GM23338 (cell line): ENCODE results near the gene SMARCE1. TPM values are rescaled to one million over a fixed set of nuclear protein-coding genes. Genes with fewer than 3 reads are reported as not detected.

Experiments
- ATAC-seq: fragments of 200-7000 bp; cut with Tn5 transposase; 3 replicates; pipeline ENCODE4 v1.9.1; 2020
- DNase-seq: peaks from one replicate; pipeline ENCODE4 v3.0.0-alpha.2; 2015; ENCODE audit warnings: low spot score
- H2AFZ ChIP-seq: fragments of 200-600 bp; sonication (generic); 2 replicates; pipeline ENCODE4 v1.8.0; 2016; ENCODE audit warnings: antibody characterized with exemption, mild to moderate bottlenecking, moderate library complexity
- H3F3A ChIP-seq: fragments of 200-600 bp; sonication (generic); replicated peaks from 2 replicates; pipeline ENCODE4 v1.8.0; 2017; ENCODE audit warnings: antibody characterized with exemption, mixed run types, low read depth
- H3K27ac ChIP-seq: fragments of 200-600 bp; sonication (generic); 2 replicates; pipeline ENCODE4 v1.6.1; 2016; ENCODE audit warnings: low read depth
- H3K27me3 ChIP-seq: fragments of 200-600 bp; sonication (generic); 2 replicates; pipeline ENCODE4 v1.8.0; 2016; ENCODE audit warnings: mild to moderate bottlenecking, mixed run types, moderate library complexity; ENCODE audit not compliant: insufficient read depth
- H3K36me3 ChIP-seq: fragments of 200-600 bp; sonication (generic); 2 replicates; pipeline ENCODE4 v1.8.0; 2016; ENCODE audit warnings: mild to moderate bottlenecking; ENCODE audit not compliant: insufficient read depth
- H3K4me1 ChIP-seq: fragments of 200-600 bp; sonication (generic); 2 replicates; pipeline ENCODE4 v1.8.0; 2016; ENCODE audit warnings: mild to moderate bottlenecking, moderate library complexity; ENCODE audit not compliant: insufficient read depth
- H3K4me2 ChIP-seq: fragments of 200-600 bp; sonication (generic); 2 replicates; pipeline ENCODE4 v1.7.1; 2017; ENCODE audit warnings: mixed run types
- H3K4me3 ChIP-seq: fragments of 200-600 bp; sonication (generic); 2 replicates; pipeline ENCODE4 v1.6.1; 2016; ENCODE audit warnings: mixed run types
- H3K79me2 ChIP-seq: fragments of 200-600 bp; sonication (generic); replicated peaks from 2 replicates; pipeline ENCODE4 v1.8.0; 2017; ENCODE audit warnings: mild to moderate bottlenecking; ENCODE audit not compliant: insufficient read depth
- H3K9me2 ChIP-seq: fragments of 200-600 bp; sonication (generic); 2 replicates; pipeline ENCODE4 v1.8.0; 2017; ENCODE audit not compliant: insufficient read depth
- H4K20me1 ChIP-seq: fragments of 200-600 bp; sonication (generic); replicated peaks from 2 replicates; pipeline ENCODE4 v1.8.0; 2017; ENCODE audit warnings: mild to moderate bottlenecking; ENCODE audit not compliant: insufficient read depth
- H3K27ac Mint-ChIP-seq: 2 replicates; pipeline ENCODE4 v1.8.0; 2020; ENCODE audit warnings: inconsistent platforms, mild to moderate bottlenecking, moderate library complexity, mixed read lengths
- H3K27me3 Mint-ChIP-seq: 3 replicates; pipeline ENCODE4 v1.8.0; 2022; ENCODE audit warnings: low read depth, mild to moderate bottlenecking, moderate library complexity, mixed read lengths, inconsistent platforms; ENCODE audit not compliant: insufficient read depth, poor library complexity
- H3K36me3 Mint-ChIP-seq: 3 replicates; pipeline ENCODE4 v1.8.0; 2021; ENCODE audit warnings: low read depth, mild to moderate bottlenecking, inconsistent platforms, moderate library complexity, mixed read lengths
- H3K4me1 Mint-ChIP-seq: 3 replicates; pipeline ENCODE4 v1.8.0; 2020; ENCODE audit warnings: mild to moderate bottlenecking, inconsistent platforms, mixed read lengths
- H3K4me3 Mint-ChIP-seq: 3 replicates; pipeline ENCODE4 v1.8.0; 2021; ENCODE audit warnings: moderate library complexity, mild to moderate bottlenecking, inconsistent platforms, mixed read lengths
- H3K9me3 Mint-ChIP-seq: 3 replicates; pipeline ENCODE4 v1.8.0; 2020; ENCODE audit warnings: moderate library complexity, mild to moderate bottlenecking, inconsistent platforms, mixed read lengths
- CREB1 ChIP-seq: fragments of 250-450 bp; sonication (Bioruptor Pico); IDR thresholded peaks from 2 replicates; pipeline ENCODE4 v1.5.0; 2020; ENCODE audit warnings: low read depth, mild to moderate bottlenecking, moderate library complexity
- ETS1 ChIP-seq: IDR thresholded peaks from 2 replicates; pipeline ENCODE4 v1.6.1; 2016; ENCODE audit warnings: antibody characterized with exemption
- EZH2 ChIP-seq: fragments of 200-600 bp; sonication (generic); IDR thresholded peaks from one replicate; pipeline ENCODE4 v1.8.0; 2017; ENCODE audit warnings: antibody characterized with exemption, mild to moderate bottlenecking, low read depth; ENCODE audit not compliant: unreplicated experiment
- EZH2phosphoT487 ChIP-seq: fragments of 200-600 bp; sonication (generic); IDR thresholded peaks from one replicate; pipeline ENCODE4 v1.8.1; 2018; ENCODE audit warnings: antibody characterized with exemption; ENCODE audit not compliant: unreplicated experiment
- JUNB ChIP-seq: IDR thresholded peaks from one replicate; pipeline ENCODE4 v1.6.1; 2016; ENCODE audit warnings: antibody characterized with exemption; ENCODE audit not compliant: unreplicated experiment
- NANOG ChIP-seq: IDR thresholded peaks from 2 replicates; pipeline ENCODE4 v1.6.1; 2016; ENCODE audit warnings: antibody characterized with exemption, borderline replicate concordance
- POLR2AphosphoS5 ChIP-seq: IDR thresholded peaks from 2 replicates; pipeline ENCODE4 v1.6.1; 2016; ENCODE audit warnings: antibody characterized with exemption, low read depth
- REST ChIP-seq: IDR thresholded peaks from one replicate; pipeline ENCODE4 v1.6.1; 2018; ENCODE audit warnings: antibody characterized with exemption; ENCODE audit not compliant: unreplicated experiment
- ZNF331 ChIP-seq: fragments of 250-450 bp; sonication (Bioruptor Pico); IDR thresholded peaks from 2 replicates; pipeline ENCODE4 v1.5.0; 2020; ENCODE audit warnings: low read depth, mild to moderate bottlenecking, moderate library complexity
- polyA plus RNA-seq: library from polyadenylated mRNA; unstranded; fragments of >200 nt; fragmentation: Nextera tagmentation; extraction: Ambion mirVana; gene quantifications from 2 replicates; pipeline ENCODE4 v1.2.1, GENCODE V29; 2016
- total RNA-seq: library from RNA; depleted of rRNA; stranded (reverse); fragments of >200 nt; shearing (Covaris generic); gene quantifications from 2 replicates; pipeline ENCODE4 v1.2.3, GENCODE V29; 2014
- TF ChIP-seq, protein P1 (sequence below), 2 experiments: fragments of 200-600 bp in 1 of 2; sonication (generic) in 1 of 2; conservative IDR thresholded peaks; 2 replicates each; pipeline versions ENCODE4 v1.5.1 to v1.6.1; 2016 to 2017; ENCODE audit warnings: antibody characterized with exemption in 2 of 2, low read depth in 2 of 2, mild to moderate bottlenecking in 2 of 2, moderate library complexity in 1 of 2

SMARCE1 gene
- total and polyA plus RNA-seq, 2 experiments from 2014 or later = 101 to 258 TPM

GRCh38 chr17:40686192-40686591 lies 38.6 kb upstream of the SMARCE1 start:
- no peak overlapping the region for H3K27ac Mint-ChIP-seq
- Histone ChIP-seq H3K4me3 (no peak overlapping the region), H3K4me2 (no peak overlapping the region), H3F3A (no peaks in the 10 kb centered on the region), H3K79me2 (no peaks in the 10 kb centered on the region), H3K36me3 (no peaks in the 10 kb centered on the region), H2AFZ (peak overlapping the region; percentile 29; the same call in 1 of the 2 replicates), H3K27ac (no peak overlapping the region), H4K20me1 (no peaks in the 10 kb centered on the region), H3K27me3 (no peaks in the 10 kb centered on the region), H3K4me1 (no peaks in the 10 kb centered on the region), H3K9me2 (no peaks in the 10 kb centered on the region)
- H3K4me1 Mint-ChIP-seq = no peaks in the 10 kb centered on the region
- no peaks in the 10 kb centered on the region for H3K9me3 Mint-ChIP-seq
- TF ChIP-seq ETS1 (no peak), JUNB (no peak), CREB1 (CRISPR knock-in tag) (no peak), POLR2AphosphoS5 (no peak), EZH2 (no peak)
- TF ChIP-seq, protein P1, sequence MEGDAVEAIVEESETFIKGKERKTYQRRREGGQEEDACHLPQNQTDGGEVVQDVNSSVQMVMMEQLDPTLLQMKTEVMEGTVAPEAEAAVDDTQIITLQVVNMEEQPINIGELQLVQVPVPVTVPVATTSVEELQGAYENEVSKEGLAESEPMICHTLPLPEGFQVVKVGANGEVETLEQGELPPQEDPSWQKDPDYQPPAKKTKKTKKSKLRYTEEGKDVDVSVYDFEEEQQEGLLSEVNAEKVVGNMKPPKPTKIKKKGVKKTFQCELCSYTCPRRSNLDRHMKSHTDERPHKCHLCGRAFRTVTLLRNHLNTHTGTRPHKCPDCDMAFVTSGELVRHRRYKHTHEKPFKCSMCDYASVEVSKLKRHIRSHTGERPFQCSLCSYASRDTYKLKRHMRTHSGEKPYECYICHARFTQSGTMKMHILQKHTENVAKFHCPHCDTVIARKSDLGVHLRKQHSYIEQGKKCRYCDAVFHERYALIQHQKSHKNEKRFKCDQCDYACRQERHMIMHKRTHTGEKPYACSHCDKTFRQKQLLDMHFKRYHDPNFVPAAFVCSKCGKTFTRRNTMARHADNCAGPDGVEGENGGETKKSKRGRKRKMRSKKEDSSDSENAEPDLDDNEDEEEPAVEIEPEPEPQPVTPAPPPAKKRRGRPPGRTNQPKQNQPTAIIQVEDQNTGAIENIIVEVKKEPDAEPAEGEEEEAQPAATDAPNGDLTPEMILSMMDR (conservative IDR thresholded peaks at IDR 0.05; ENCODE audit: low read depth in 2 of 2) = no peak
- H3K27me3 Mint-ChIP-seq = no peaks in the 10 kb centered on the region
- ATAC-seq = no peak
- H3K4me3 Mint-ChIP-seq = no peak overlapping the region
- no peaks in the 10 kb centered on the region for H3K36me3 Mint-ChIP-seq
- no peak for DNase-seq

- H3K4me3 ChIP-seq = no peak overlapping the region
- DNase-seq (no peak), ATAC-seq (no peak)
- H3F3A ChIP-seq = no peaks in the 10 kb centered on the region
- Mint-ChIP-seq H3K36me3 (no peaks in the 10 kb centered on the region), H3K27ac (no peak overlapping the region), H3K9me3 (no peaks in the 10 kb centered on the region), H3K4me3 (no peak overlapping the region), H3K27me3 (peaks cover 2% of the 10 kb centered on the region), H3K4me1 (no peaks in the 10 kb centered on the region)
- no peaks in the 10 kb centered on the region for H3K27me3 ChIP-seq
- H3K9me2 ChIP-seq = no peaks in the 10 kb centered on the region
- H3K4me2 ChIP-seq = no peak overlapping the region
- H3K79me2 ChIP-seq = no peaks in the 10 kb centered on the region
- no peak overlapping the region for H2AFZ ChIP-seq
- H3K36me3 ChIP-seq = no peaks in the 10 kb centered on the region
- H3K27ac ChIP-seq = no peak overlapping the region
- H3K4me1 ChIP-seq = no peaks in the 10 kb centered on the region
- H4K20me1 ChIP-seq = no peaks in the 10 kb centered on the region
- no peak for TF ChIP-seq NANOG
- TF ChIP-seq POLR2AphosphoS5 = no peak
- no peak for TF ChIP-seq REST
- no peak for TF ChIP-seq EZH2phosphoT487
- TF ChIP-seq CREB1 (CRISPR knock-in tag) = no peak
- no peak for TF ChIP-seq ZNF331 (CRISPR knock-in tag)
Measured at GRCh38 chr17:40680998-40681397, 33.4 kb upstream of the SMARCE1 start.
